Esophagus squamous epithelium (tissue), 5 donors: ENCODE results near the gene SKIDA1. TPM values are rescaled to one million over a fixed set of nuclear protein-coding genes. Genes with fewer than 3 reads are reported as not detected.

Experiments used
- DNase-seq: peaks from one replicate; lab custom pipeline; 2025; lab: John Stamatoyannopoulos, UW
- H3K27ac ChIP-seq, 4 donors: fragments of 200-600 bp; sonication (generic); one replicate each; pipeline ENCODE4 v1.5.1; 2016 to 2019; ENCODE audit warnings: mild to moderate bottlenecking in 1 of 4
- H3K27me3 ChIP-seq, 4 donors: fragments of 200-600 bp; sonication (generic); 1 replicate in 3 of 4; 2 replicates in 1 of 4; pipeline versions ENCODE4 v1.5.1 to v1.6.0; 2017 to 2021; ENCODE audit warnings: antibody characterized with exemption in 1 of 4
- H3K36me3 ChIP-seq, 3 donors: fragments of 200-600 bp; sonication (generic); one replicate each; pipeline ENCODE4 v1.5.1; 2016 to 2019
- H3K4me1 ChIP-seq, 3 donors: fragments of 200-600 bp; sonication (generic); one replicate each; pipeline ENCODE4 v1.5.1; 2017 to 2019
- H3K4me3 ChIP-seq, 4 donors: fragments of 200-600 bp; sonication (generic); 1 replicate in 3 of 4; 2 replicates in 1 of 4; pipeline ENCODE4 v1.5.1; 2016 to 2019; ENCODE audit warnings: mild to moderate bottlenecking in 2 of 4, moderate library complexity in 1 of 4
- H3K9me3 ChIP-seq, 3 donors: fragments of 200-600 bp; sonication (generic); one replicate each; pipeline ENCODE4 v1.5.1; 2016 to 2019
- POLR2A ChIP-seq, 4 donors: fragments of 450-650 bp; IDR thresholded peaks; one replicate each; pipeline ENCODE4 v1.6.1; 2017; ENCODE audit warnings: antibody characterized with exemption in 4 of 4, mild to moderate bottlenecking in 4 of 4, moderate library complexity in 3 of 4
- WGBS, 2 donors: methylation state at CpG; one replicate each; pipeline ENCODE4 v1.1.5; 2018; 5-methylcytosine and 5-hydroxymethylcytosine counted together
- intact Hi-C: fragments of 100-400 bp; cut with DNase I; formaldehyde crosslinking; loops from one replicate; pipeline ENCODE4 v1.15.0; 2022
- total RNA-seq, 4 donors: library from RNA; depleted of rRNA; stranded (reverse); fragments of >200 nt; gene quantifications; one replicate each; pipeline ENCODE4 v1.1.0, GENCODE V29; 2016
- TF ChIP-seq, protein P1 (sequence below), 6 experiments: fragments of 450-650 bp in 4 of 6; fragments of 200-600 bp in 2 of 6; sonication (generic) in 2 of 6; IDR thresholded peaks; one replicate each; pipeline ENCODE4 v1.5.1; 2016 to 2019; ENCODE audit warnings: antibody characterized with exemption in 6 of 6, mild to moderate bottlenecking in 4 of 6, moderate library complexity in 4 of 6
- donor health status: DM: yes; HTN: yes; CAD: no.

The SKIDA1 gene
- total RNA-seq, 4 donors from 2014 or later: 0.53 to 0.57 (median 0.57) TPM; not detected in 1

DNA sequence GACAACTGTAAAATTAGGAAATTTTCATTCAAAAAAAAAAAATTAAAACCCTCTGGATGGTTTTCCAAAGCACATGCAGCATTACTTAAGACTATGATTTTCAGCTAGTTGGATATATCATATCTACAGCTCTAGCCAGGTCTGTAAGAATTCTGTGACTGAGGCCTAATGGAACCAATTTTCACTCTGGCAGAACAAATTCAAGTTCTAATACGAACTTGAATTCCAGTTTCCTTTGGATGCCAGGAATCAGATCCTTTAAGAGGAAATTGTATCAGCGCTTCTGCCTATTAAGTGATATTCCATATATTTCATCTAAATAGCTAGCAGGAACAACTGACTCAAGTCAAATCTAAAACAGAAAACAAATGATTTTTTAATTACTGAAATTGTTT is 34.8 kb downstream of the SKIDA1 start:
- DNase-seq: no peak
- WGBS, 2 donors: 80 to 92% methylated on average over 2 of the region's 2 CpGs
- intact Hi-C loops: loop anchor here (10.0 kb wide), 1 partner anchor 216 kb away; no protein-coding TSS in a partner anchor

DNA sequence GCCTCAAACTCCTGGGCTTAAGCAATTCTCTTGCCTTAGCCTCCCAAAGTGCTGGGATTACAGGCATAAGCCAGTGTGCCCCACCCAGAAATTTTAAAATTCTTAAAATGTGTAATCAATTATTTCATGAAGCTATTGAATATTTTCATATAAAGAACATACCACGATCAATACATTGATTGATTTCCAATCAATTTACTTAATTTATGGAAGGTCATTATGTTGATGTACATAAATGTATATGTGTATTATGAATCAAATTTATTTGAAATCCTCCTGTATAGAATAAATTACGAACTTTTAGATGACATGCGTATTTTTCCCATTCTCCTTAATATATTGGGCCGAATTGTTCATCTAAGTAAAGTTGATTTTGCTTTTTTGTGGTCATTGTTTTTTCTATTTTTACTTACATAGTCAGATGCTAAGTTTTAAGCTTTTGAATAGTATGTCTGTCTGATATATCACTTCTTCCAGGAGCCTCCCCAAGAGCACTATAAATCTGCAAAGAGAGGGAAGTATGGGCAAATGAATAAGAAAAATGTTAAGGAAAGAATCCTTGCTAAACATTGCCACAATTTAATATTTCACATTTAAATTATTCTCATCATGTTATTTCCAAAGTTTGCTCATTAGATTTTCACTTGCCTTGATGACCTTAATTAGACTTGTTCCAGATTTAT is 35.3 kb downstream of the SKIDA1 start:
- Histone ChIP-seq H3K27ac (no peak overlapping the region), H3K4me1 (peaks cover 3 to 15% (median 8%) of the 10 kb centered on the region in 3 donors), H3K27me3 (peaks cover 0 to 14% (median 0%) of the 10 kb centered on the region in 4 donors), H3K36me3 (no peaks in the 10 kb centered on the region), H3K9me3 (no peaks in the 10 kb centered on the region), H3K4me3 (no peak overlapping the region)
- intact Hi-C loops: loop anchor here (10.0 kb wide), 1 partner anchor 215 kb away; no protein-coding TSS in a partner anchor
- DNase-seq: no peak
- no peak for TF ChIP-seq POLR2A (IDR thresholded peaks at IDR 0.05)
- TF ChIP-seq, protein P1, sequence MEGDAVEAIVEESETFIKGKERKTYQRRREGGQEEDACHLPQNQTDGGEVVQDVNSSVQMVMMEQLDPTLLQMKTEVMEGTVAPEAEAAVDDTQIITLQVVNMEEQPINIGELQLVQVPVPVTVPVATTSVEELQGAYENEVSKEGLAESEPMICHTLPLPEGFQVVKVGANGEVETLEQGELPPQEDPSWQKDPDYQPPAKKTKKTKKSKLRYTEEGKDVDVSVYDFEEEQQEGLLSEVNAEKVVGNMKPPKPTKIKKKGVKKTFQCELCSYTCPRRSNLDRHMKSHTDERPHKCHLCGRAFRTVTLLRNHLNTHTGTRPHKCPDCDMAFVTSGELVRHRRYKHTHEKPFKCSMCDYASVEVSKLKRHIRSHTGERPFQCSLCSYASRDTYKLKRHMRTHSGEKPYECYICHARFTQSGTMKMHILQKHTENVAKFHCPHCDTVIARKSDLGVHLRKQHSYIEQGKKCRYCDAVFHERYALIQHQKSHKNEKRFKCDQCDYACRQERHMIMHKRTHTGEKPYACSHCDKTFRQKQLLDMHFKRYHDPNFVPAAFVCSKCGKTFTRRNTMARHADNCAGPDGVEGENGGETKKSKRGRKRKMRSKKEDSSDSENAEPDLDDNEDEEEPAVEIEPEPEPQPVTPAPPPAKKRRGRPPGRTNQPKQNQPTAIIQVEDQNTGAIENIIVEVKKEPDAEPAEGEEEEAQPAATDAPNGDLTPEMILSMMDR (IDR thresholded peaks at IDR 0.05): no peak
- WGBS, 2 donors: 84 to 91% methylated on average over 4 of the region's 4 CpGs

More for the DNA sequence above, 34.8 kb downstream of the SKIDA1 start:
- no peaks in the 10 kb centered on the region for H3K9me3 ChIP-seq
- H3K4me3 ChIP-seq: no peak overlapping the region
- no peak overlapping the region for H3K27ac ChIP-seq
- no peaks in the 10 kb centered on the region for H3K36me3 ChIP-seq
- peaks cover 0 to 14% (median 0%) of the 10 kb centered on the region in 4 donors for H3K27me3 ChIP-seq
- TF ChIP-seq, protein P1 (IDR thresholded peaks at IDR 0.05): no peak
- no peak for TF ChIP-seq POLR2A (IDR thresholded peaks at IDR 0.05)
- peaks cover 3 to 18% (median 8%) of the 10 kb centered on the region in 3 donors for H3K4me1 ChIP-seq

DNA sequence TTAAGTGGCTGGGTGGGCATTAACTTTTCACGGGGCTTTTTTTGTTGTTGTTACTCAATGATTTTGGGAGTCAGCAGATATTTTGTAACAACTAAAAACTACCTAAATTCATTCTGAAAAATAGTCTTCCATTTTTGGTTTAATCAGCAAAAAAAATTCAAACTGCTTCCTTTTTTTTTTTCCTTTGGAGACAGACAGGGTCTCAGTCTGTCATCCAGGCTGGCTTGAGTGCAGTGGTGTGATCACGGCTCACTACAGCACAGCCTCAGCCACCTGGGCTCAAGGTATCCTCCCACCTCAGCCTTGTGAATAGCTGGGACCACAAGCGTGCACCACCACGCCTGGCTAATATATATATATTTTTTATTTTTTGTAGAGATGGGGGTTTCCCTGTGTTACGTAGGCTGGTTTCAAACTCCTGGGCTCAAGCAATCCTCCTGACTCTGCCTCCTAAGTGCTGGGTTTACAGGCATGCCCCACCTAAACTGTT is 36.5 kb downstream of the SKIDA1 start:
- WGBS, 2 donors: 60 to 70% methylated on average over 5 of the region's 5 CpGs
- Histone ChIP-seq H3K9me3 (no peaks in the 10 kb centered on the region), H3K27ac (no peak overlapping the region), H3K4me1 (peaks cover 0 to 3% (median 0%) of the 10 kb centered on the region in 3 donors), H3K4me3 (no peak overlapping the region), H3K27me3 (peaks cover 0 to 4% (median 0%) of the 10 kb centered on the region in 4 donors), H3K36me3 (no peaks in the 10 kb centered on the region)
- no peak for DNase-seq
- TF ChIP-seq POLR2A (IDR thresholded peaks at IDR 0.05): no peak
- intact Hi-C loops: no loop called here

DNA sequence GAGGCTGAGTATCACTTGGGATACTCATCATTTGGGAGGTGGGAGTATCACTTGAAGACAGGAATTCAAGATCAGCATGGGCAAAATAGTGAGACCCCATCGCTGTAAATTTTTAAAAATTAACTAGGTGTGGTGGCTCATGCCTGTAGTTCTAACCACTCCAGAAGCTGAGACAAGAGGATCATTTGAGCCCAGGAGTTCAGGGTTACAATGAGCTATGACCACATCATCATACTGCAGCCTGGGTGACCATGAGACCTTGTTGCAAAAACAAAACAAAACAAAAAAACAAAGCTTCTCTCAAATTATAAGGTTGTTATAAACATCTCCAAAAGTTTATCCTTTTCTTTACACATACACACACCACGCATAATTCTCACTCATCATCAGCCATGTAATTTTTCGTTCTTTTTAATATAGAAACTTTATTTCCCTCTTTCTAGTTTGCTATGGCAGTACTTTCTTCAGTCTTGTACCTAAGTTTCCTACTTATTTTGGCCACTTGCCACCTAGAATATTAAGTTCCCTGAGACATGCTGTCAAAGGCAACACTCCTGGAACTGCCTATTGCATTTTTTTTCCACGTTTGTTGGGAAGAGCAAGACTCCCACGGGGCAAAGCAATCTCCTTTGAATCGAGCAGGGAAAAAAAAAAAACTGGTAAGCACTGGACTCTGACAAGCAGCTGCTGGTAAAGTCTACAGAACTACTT is 37.1 kb downstream of the SKIDA1 start:
- no peaks in the 10 kb centered on the region for H3K27me3 ChIP-seq
- no peak overlapping the region for H3K27ac ChIP-seq
- no peaks in the 10 kb centered on the region for H3K4me1 ChIP-seq
- intact Hi-C loops: no loop called here
- no peaks in the 10 kb centered on the region for H3K36me3 ChIP-seq
- H3K4me3 ChIP-seq: no peak overlapping the region
- 49 to 51% methylated on average over 6 of the region's 6 CpGs for WGBS, 2 donors
- TF ChIP-seq, protein P1 (IDR thresholded peaks at IDR 0.05): no peak
- TF ChIP-seq POLR2A (IDR thresholded peaks at IDR 0.05): no peak
- no peaks in the 10 kb centered on the region for H3K9me3 ChIP-seq
- DNase-seq: no peak

DNA sequence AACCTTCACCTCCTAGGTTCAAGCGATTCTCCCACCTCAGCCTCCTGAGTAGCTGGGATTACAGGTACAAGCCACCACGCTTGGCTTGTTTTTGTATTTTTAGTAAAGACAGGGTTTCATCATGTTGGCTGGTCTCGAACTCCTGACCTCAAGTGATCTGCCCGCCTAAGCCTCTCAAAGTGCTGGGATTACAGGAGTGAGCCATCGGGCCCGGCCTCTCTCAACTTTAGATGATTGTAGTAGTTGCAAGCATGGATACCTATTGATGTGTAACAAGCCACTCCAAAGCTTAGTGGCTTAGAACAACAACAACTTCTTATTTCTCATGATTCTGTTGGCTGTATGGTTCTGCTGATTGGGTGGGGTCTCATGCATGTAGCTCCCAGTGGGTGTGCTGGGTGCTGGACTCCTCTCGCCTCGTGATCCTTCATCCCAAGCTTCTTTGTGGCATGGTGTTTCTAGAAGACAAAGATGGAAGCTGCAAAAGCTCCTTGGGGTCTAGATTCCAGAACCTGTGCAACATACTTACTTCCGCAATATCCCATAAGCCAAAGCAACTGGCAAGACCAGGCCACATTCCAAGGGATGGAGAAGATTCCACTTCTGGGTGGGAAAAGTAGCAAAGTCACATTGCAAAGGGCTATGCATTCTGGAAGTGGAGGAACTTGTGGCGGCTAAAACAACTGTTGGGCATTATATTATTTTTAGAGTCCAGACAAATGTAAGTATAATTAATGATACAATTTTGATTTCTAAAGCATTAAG is 37.9 kb downstream of the SKIDA1 start:
- no peaks in the 10 kb centered on the region for H3K9me3 ChIP-seq
- intact Hi-C loops: no loop called here
- H3K36me3 ChIP-seq: no peaks in the 10 kb centered on the region
- no peak overlapping the region for H3K4me3 ChIP-seq
- no peaks in the 10 kb centered on the region for H3K27me3 ChIP-seq
- DNase-seq: no peak
- no peaks in the 10 kb centered on the region for H3K4me1 ChIP-seq
- no peak overlapping the region for H3K27ac ChIP-seq
- 91 to 98% methylated on average over 6 to 10 of the region's 10 CpGs for WGBS, 2 donors
- TF ChIP-seq POLR2A (IDR thresholded peaks at IDR 0.05): no peak
- TF ChIP-seq, protein P1 (IDR thresholded peaks at IDR 0.05): no peak
